ENCODE measurements around the gene ARPC2. TPM values are rescaled to one million over a fixed set of nuclear protein-coding genes. Genes with fewer than 3 reads are reported as not detected.

ARPC2 gene
- total RNA-seq, 1 donor from 2014 or later = 687 TPM

DNA sequence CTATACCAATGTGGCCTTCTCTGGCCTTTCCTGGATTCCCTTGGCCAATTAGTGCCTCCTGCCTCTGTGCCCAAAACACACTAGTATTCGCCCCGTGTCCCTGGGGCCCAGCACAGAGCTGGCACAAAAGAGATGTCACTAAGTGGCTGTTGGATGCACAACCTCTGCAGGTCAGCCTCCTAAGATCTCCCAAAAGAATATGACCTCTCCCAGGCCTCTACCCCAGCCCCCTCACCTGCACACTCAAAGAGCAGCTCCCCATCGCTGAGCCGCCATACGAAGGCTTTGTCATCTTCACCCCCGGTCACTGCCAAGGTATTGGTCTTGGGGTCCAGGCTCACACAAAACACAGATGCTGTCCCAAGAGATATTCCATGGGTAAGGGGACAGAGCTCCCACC is 50.3 kb downstream of the ARPC2 start:
- intact Hi-C loops (cut with micrococcal nuclease) = no loop called here

GRCh38 chr2:218269900-218270720 is 53.1 kb downstream of the ARPC2 start, which contains the start of the genes AAMP and PNKD:
Gene AAMP (minus strand): TSS chr2:218270137. CDS start chr2:218270086, 51 bp downstream.
Gene PNKD (plus strand): TSS chr2:218270519. CDS start chr2:218270536, 17 bp downstream.
- intact Hi-C loops (cut with micrococcal nuclease) = loop anchor here (1.0 to 5.0 kb wide), 20 partner anchors 13 to 1858 kb away; partner anchors contain the start of genes ANKZF1, ARPC2, ATG9A and BCS1L

- intact Hi-C loops (cut with micrococcal nuclease) = loop anchor here (1.0 to 5.0 kb wide), 20 partner anchors 14 to 1859 kb away; partner anchors contain the start of genes ANKZF1, ARPC2, ATG9A and BCS1L
Measured at GRCh38 chr2:218270721-218271486, 53.9 kb downstream of the ARPC2 start.

GRCh38 chr2:218271487-218271797 is 54.5 kb downstream of the ARPC2 start:
- intact Hi-C loops (cut with micrococcal nuclease) = loop anchor here (2.0 to 5.0 kb wide), 3 partner anchors 981 to 1774 kb away; partner anchors contain the start of genes CHPF, RPL37A, TMEM198 and TUBA4A

DNA sequence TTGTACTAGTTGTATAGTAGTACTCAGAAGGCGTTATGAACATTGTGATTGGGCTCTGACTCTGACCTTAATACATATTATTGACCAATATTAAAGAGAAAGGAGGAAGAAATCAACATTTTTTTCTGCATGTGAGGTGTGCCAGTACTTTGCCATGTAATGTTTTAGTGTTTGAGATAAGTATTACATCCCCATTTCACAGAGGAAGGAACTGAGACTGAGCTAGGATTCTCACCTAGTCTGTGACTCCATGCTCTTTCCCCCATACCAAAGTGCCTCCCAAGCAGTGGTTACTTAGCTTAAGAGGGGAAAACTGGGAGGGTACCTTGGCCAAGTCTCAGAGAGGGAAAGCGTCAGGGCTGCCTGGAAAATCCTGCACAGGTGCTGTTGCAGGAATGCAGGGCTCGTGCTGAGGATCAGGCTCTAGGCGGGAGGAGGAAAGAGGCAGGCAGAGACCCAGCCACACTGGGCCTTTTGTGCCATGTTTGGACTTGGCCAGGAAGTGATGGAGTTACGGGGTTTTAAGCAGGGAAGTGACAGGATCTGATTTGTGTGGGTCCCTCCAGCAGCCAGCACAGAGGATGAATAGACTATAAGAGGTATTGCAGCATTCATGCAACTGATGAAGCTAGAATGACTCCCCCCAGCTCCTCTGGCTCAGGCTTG is 55.0 kb downstream of the ARPC2 start:
- intact Hi-C loops (cut with micrococcal nuclease) = loop anchor here (1.0 to 5.0 kb wide), 9 partner anchors 20 to 1775 kb away; partner anchors contain the start of genes CATIP, CHPF, RPL37A and TMBIM1

GRCh38 chr2:218272531-218273212 is 55.7 kb downstream of the ARPC2 start:
- intact Hi-C loops (cut with micrococcal nuclease) = loop anchor here (1.0 to 5.0 kb wide), 8 partner anchors 20 to 1775 kb away; partner anchors contain the start of genes CATIP, CHPF, RPL37A and TMBIM1

GRCh38 chr2:218273214-218273907 is 56.4 kb downstream of the ARPC2 start:
- intact Hi-C loops (cut with micrococcal nuclease) = loop anchor here (5.0 kb wide), 2 partner anchors 1269 to 1776 kb away; partner anchors contain the start of genes CHPF, RPL37A and TMEM198

- intact Hi-C loops (cut with micrococcal nuclease) = loop anchor here (5.0 kb wide), 2 partner anchors 1268 to 1777 kb away; partner anchors contain the start of genes CHPF, RPL37A and TMEM198
Measured at GRCh38 chr2:218273908-218274249, 56.9 kb downstream of the ARPC2 start.

DNA sequence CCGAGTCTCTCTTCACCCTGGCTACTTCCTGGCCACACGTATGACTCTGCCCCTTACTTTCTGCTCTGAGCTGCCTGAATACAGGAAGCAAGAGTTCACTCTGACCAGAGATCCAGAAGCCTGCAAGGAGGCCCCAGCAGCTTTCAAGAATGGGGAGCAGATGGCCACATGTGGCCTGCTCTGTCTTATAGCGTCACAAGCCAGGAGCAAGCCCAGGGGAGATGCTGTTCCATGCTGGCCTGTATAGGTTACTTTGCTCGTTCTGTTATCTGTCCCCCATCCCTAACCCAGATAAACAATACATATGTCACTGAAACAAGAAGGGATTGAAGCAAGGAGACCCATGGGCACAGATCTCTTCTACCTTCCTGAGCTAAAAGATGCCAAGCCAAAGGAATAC is 57.6 kb downstream of the ARPC2 start:
- intact Hi-C loops (cut with micrococcal nuclease) = loop anchor here (5.0 kb wide), 2 partner anchors 1268 to 1777 kb away; partner anchors contain the start of genes CHPF, RPL37A and TMEM198

DNA sequence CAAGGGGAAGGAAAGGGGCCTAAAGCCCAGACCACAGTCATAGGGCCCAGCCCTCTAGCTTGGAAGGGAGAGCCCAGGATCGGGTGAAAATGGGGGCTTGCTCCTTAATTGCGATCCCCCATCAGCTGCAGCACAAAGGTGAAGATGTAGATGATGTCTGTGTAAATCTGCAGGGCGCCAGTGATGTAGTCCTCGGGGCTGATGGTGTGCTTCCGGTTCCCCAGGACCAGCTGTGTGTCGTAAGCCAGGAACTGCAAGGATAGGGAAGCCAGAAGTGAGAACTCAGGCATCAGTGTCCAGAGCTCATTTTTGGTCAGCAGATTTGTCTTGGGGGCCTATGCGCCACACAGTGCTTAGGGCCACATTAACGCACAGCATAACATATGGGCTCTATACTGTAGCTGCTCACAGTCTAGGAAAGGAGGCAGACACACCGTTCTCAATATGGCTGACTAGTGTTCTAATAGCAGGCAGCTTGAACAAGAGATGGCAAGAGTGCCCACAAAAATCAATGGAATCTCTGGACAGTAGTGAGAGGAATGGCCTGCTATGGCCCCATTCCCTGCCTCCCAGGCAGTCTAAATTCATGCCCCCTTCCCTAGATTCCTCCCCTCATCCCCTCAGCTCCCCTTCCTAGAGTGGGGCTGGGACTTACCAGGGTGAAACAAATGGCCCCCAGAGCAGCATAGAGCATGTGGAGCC is 58.5 kb downstream of the ARPC2 start:
- intact Hi-C loops (cut with micrococcal nuclease) = no loop called here

- intact Hi-C loops (cut with micrococcal nuclease) = no loop called here
Measured at GRCh38 chr2:218276986-218277755, 60.2 kb downstream of the ARPC2 start.

GRCh38 chr2:218277921-218278320 is 60.9 kb downstream of the ARPC2 start:
- intact Hi-C loops (cut with micrococcal nuclease) = no loop called here

DNA sequence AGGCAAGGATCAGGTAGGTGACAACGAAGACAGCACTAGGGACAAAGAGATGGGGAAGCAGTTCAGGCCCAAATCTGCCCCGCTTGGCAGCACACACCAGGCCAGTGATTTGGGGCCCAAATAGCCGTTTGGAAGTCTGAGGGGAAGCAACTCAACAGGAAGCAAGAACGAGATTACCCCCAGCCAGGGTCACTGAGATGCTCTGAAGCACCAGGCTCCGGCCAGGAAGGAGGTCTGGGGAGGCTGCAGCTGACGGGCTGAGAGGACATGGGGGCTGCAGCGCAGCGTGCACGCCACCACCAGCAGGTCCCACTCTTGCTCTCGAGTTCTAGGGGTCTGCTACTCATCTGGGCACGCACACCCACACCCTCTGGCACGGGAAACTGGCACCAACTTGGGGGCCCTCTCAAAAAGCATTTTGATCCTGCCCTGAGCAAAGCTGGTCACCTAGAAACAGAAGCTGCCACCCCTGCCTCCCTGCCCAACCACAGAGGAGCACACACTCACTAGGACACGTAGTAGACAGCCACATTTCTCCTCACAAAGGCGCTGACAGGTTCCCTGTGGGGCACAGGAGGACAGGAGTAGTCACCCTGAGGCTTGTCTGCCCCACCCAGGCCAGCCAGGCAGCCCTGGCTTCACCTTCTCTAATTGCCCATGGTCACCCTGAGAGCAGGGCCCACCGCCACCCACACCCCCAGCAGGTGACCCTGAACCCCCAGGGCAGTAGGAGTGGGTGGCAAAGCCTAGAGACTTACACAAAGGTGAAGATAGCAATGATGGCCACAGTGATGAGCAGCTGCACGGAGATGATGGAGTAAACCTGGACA is 61.8 kb downstream of the ARPC2 start:
- intact Hi-C loops (cut with micrococcal nuclease) = no loop called here

GRCh38 chr2:218280260-218280870 is 63.4 kb downstream of the ARPC2 start:
- intact Hi-C loops (cut with micrococcal nuclease) = no loop called here

- intact Hi-C loops (cut with micrococcal nuclease) = no loop called here
Measured at GRCh38 chr2:218281449-218281848, 64.5 kb downstream of the ARPC2 start.

GRCh38 chr2:218282173-218282991 is 65.4 kb downstream of the ARPC2 start:
- intact Hi-C loops (cut with micrococcal nuclease) = no loop called here

All from T-helper 1 cell treated with Interleukin-12 subunit alpha and Interleukin-12 subunit beta and Interleukin-4 antibody, amounts not matched to agents 30 ng/mL and 1 ng/mL, for 36 hours (primary cell).